GM18520 (cell line): ENCODE data around the gene PTPRR.

Source experiments
- ATAC-seq: cut with Tn5 transposase; IDR thresholded peaks from one replicate; pipeline ENCODE4 v1.9.1; 2021; ENCODE audit not compliant: unreplicated experiment

PTPRR gene

GRCh38 chr12:70798016-70798783 is 122.3 kb downstream of the PTPRR start:
- no peak for ATAC-seq

GRCh38 chr12:70796989-70797388 is 123.5 kb downstream of the PTPRR start:
- ATAC-seq: no peak

- no peak for ATAC-seq
Observed at GRCh38 chr12:70795608-70796007, 124.9 kb downstream of the PTPRR start.

- no peak for ATAC-seq
Observed at GRCh38 chr12:70794131-70794530, 126.4 kb downstream of the PTPRR start.

- ATAC-seq: no peak
Observed at GRCh38 chr12:70788774-70789173, 131.8 kb downstream of the PTPRR start.

- no peak for ATAC-seq
Observed at GRCh38 chr12:70787612-70788011, 132.9 kb downstream of the PTPRR start.

GRCh38 chr12:70785896-70786295 is 134.6 kb downstream of the PTPRR start:
- no peak for ATAC-seq

GRCh38 chr12:70784042-70784668 is 136.4 kb downstream of the PTPRR start:
- ATAC-seq: no peak

GRCh38 chr12:70783455-70783854 is 137.1 kb downstream of the PTPRR start:
- ATAC-seq: no peak

GRCh38 chr12:70779250-70779649 is 141.3 kb downstream of the PTPRR start:
- no peak for ATAC-seq

- no peak for ATAC-seq
Observed at GRCh38 chr12:70774055-70774454, 146.5 kb downstream of the PTPRR start.

- ATAC-seq: no peak
Observed at GRCh38 chr12:70772836-70773235, 147.7 kb downstream of the PTPRR start.

GRCh38 chr12:70771581-70771980 is 149.0 kb downstream of the PTPRR start:
- ATAC-seq: no peak

- no peak for ATAC-seq
Observed at GRCh38 chr12:70763666-70764065, 156.9 kb downstream of the PTPRR start.

- no peak for ATAC-seq
Observed at GRCh38 chr12:70762000-70762399, 158.5 kb downstream of the PTPRR start.

- ATAC-seq: no peak
Observed at GRCh38 chr12:70759161-70759918, 161.2 kb downstream of the PTPRR start.

GRCh38 chr12:70758494-70758845 is 162.1 kb downstream of the PTPRR start:
- ATAC-seq: no peak

GRCh38 chr12:70757830-70758493 is 162.6 kb downstream of the PTPRR start:
- ATAC-seq: no peak

GRCh38 chr12:70756791-70757190 is 163.7 kb downstream of the PTPRR start:
- no peak for ATAC-seq

- no peak for ATAC-seq
Observed at GRCh38 chr12:70756118-70756517, 164.4 kb downstream of the PTPRR start.

- no peak for ATAC-seq
Observed at GRCh38 chr12:70754330-70754741, 166.2 kb downstream of the PTPRR start.
